A549 treated with AZD9567 at 1 μM for 4 hours (cell line): ENCODE measurements around the gene ARHGAP23. TPM values are rescaled to one million over a fixed set of nuclear protein-coding genes. Genes with fewer than 3 reads are reported as not detected.

ENCODE experiments used
- total RNA-seq: library from RNA; stranded (reverse); fragments of 200-300 nt; extraction: Qiagen RNA extraction; gene quantifications from 5 replicates; pipeline ENCODE4 v1.2.3, GENCODE V29; 2022; ENCODE audit not compliant: insufficient read depth

ARHGAP23 gene
- total RNA-seq, result 40.5 to 56.8 TPM (median 54.6 TPM) in 5 replicates

GRCh38 chr17:38428112-38428642 is at the start of gene ARHGAP23:
Gene ARHGAP23, plus strand, starts transcription at chr17:38428464. Its CDS starts 22 bp downstream, at chr17:38428486.

Other genes starting within 250 kb of the ARHGAP23 start
- gene TBC1D3, start 235.9 kb upstream of the ARHGAP23 start, total RNA-seq, result not detected in 5 replicates
- gene MRPL45, start 131.3 kb upstream of the ARHGAP23 start, total RNA-seq, result 57.6 to 65.9 TPM (median 58.6 TPM) in 5 replicates
- gene GPR179, start 84.5 kb upstream of the ARHGAP23 start, total RNA-seq, result 0.03 to 0.05 TPM (median 0.05 TPM) in 4 of 5 replicates, not detected in the other
- gene SOCS7, start 76.6 kb upstream of the ARHGAP23 start, total RNA-seq, result 12.6 to 21.2 TPM (median 16.2 TPM) in 5 replicates
- gene SRCIN1, start 177.5 kb downstream of the ARHGAP23 start, total RNA-seq, result 2.2 to 3.2 TPM (median 2.8 TPM) in 5 replicates
- gene EPOP, start 246.5 kb downstream of the ARHGAP23 start, total RNA-seq, result 10.7 to 14.0 TPM (median 13.2 TPM) in 5 replicates